Keratinocyte (primary cell): ENCODE data around the gene GAB2. TPM values are rescaled to one million over a fixed set of nuclear protein-coding genes. Genes with fewer than 3 reads are reported as not detected.

ENCODE experiments used
- DNase-seq: peaks from one replicate; pipeline ENCODE4 v3.0.0-alpha.2; 2011; ENCODE audit warnings: low read depth, missing footprints, low spot score
- FAIRE-seq: peaks from 2 replicates; lab custom pipeline; 2011; peaks lifted over from hg19 to GRCh38; lab: Jason Lieb, UNC
- H2AFZ ChIP-seq: 2 replicates; pipeline ENCODE4 v1.6.0; 2012; ENCODE audit warnings: low read length, control low read depth, inconsistent platforms; ENCODE audit not compliant: control insufficient read depth
- H3K27ac ChIP-seq: 2 replicates; pipeline ENCODE4 v1.5.1; 2011; ENCODE audit warnings: low read length; ENCODE audit not compliant: control insufficient read depth, insufficient read depth
- H3K27me3 ChIP-seq: 3 replicates; pipeline ENCODE4 v1.6.0; 2011; ENCODE audit warnings: low read length; ENCODE audit not compliant: control insufficient read depth, insufficient read depth; ENCODE audit errors: extremely low read depth
- H3K36me3 ChIP-seq, 2 experiments: 2 replicates in 1 of 2; 3 replicates in 1 of 2; pipeline ENCODE4 v1.5.1; 2011; ENCODE audit warnings: low read length in 2 of 2, mild to moderate bottlenecking in 1 of 2; ENCODE audit not compliant: control insufficient read depth in 2 of 2, insufficient read depth in 2 of 2; ENCODE audit errors: extremely low read depth in 1 of 2
- H3K4me1 ChIP-seq: 3 replicates; pipeline ENCODE4 v1.5.1; 2011; ENCODE audit warnings: low read length; ENCODE audit not compliant: control insufficient read depth, insufficient read depth; ENCODE audit errors: extremely low read depth
- H3K4me2 ChIP-seq: 3 replicates; pipeline ENCODE4 v1.6.0; 2011; ENCODE audit warnings: low read depth, low read length; ENCODE audit not compliant: control insufficient read depth, insufficient read depth; ENCODE audit errors: extremely low read depth
- H3K4me3 ChIP-seq, 3 experiments: fragments of 200-600 bp in 1 of 3; sonication (generic) in 1 of 3; 2 replicates in 2 of 3; 3 replicates in 1 of 3; pipeline ENCODE4 v1.5.1; 2011 to 2016; ENCODE audit warnings: low read length in 3 of 3, mild to moderate bottlenecking in 3 of 3, control low read depth in 2 of 3, inconsistent platforms in 1 of 3, low read depth in 1 of 3, mixed read lengths in 1 of 3, mixed run types in 1 of 3, moderate library complexity in 1 of 3; ENCODE audit not compliant: control insufficient read depth in 2 of 3, insufficient read depth in 2 of 3; ENCODE audit errors: extremely low read depth in 1 of 3
- H3K79me2 ChIP-seq: 2 replicates; pipeline ENCODE4 v1.6.0; 2012; ENCODE audit warnings: low read length; ENCODE audit not compliant: control insufficient read depth, insufficient read depth
- H3K9ac ChIP-seq: 3 replicates; pipeline ENCODE4 v1.6.0; 2011; ENCODE audit warnings: low read length; ENCODE audit not compliant: control insufficient read depth, insufficient read depth; ENCODE audit errors: extremely low read depth
- H3K9me1 ChIP-seq: 3 replicates; pipeline ENCODE4 v1.6.0; 2011; ENCODE audit warnings: low read length; ENCODE audit not compliant: control insufficient read depth, insufficient read depth; ENCODE audit errors: extremely low read depth
- H3K9me3 ChIP-seq: 2 replicates; pipeline ENCODE4 v1.5.1; 2012; ENCODE audit warnings: low read depth, low read length; ENCODE audit not compliant: control insufficient read depth
- H4K20me1 ChIP-seq: 3 replicates; pipeline ENCODE4 v1.6.0; 2011; ENCODE audit warnings: low read length; ENCODE audit not compliant: control insufficient read depth, insufficient read depth; ENCODE audit errors: extremely low read depth
- CTCF ChIP-seq, 3 experiments: IDR thresholded peaks in 1 of 3; conservative IDR thresholded peaks in 1 of 3; optimal IDR thresholded peaks in 1 of 3; 2 replicates in 2 of 3; 3 replicates in 1 of 3; pipeline versions ENCODE3 to v1.5.1; 2011; ENCODE audit warnings: low read length in 3 of 3, mild to moderate bottlenecking in 3 of 3, moderate library complexity in 2 of 3, control low read depth in 1 of 3, inconsistent platforms in 1 of 3; ENCODE audit not compliant: insufficient read depth in 2 of 3; ENCODE audit errors: extremely low read depth in 1 of 3
- EZH2 ChIP-seq: IDR thresholded peaks from one replicate; pipeline ENCODE4 v1.6.1; 2012; ENCODE audit warnings: inconsistent platforms, mild to moderate bottlenecking, low read length, moderate library complexity
- dilution Hi-C: fragments of 300-500 bp; cut with MboI; formaldehyde crosslinking; loops from one replicate; pipeline ENCODE4 v1.7.0; 2020; ENCODE audit warnings: low sequenced_read_pairs; ENCODE audit not compliant: extremely low pct_ligation_motif_present
- polyA plus RNA-seq, 5 experiments: library from polyadenylated mRNA; depleted of rRNA in 3 of 5; stranded (reverse) in 3 of 5; stranded (forward) in 1 of 5; unstranded in 1 of 5; fragments of >200 nt; gene quantifications; 1 replicate in 1 of 5; 2 replicates in 3 of 5; 3 replicates in 1 of 5; pipeline versions ENCODE4 v1.2.1 to v1.2.3, GENCODE V29; 2011 to 2012; ENCODE audit warnings: missing spikeins in 2 of 5, low read depth in 1 of 5, low replicate concordance in 1 of 5

GAB2 gene
- polyA plus RNA-seq, 1 donor (not counting 4 experiments of a cell fraction or from before 2014, with no cell fraction given), result 0.68 TPM

GRCh38 chr11:78277314-78277994, 140.2 kb downstream of the GAB2 start:
- no peak for FAIRE-seq
- no peak overlapping the region for H3K4me3 ChIP-seq
- no peak overlapping the region for H3K4me2 ChIP-seq
- TF ChIP-seq EZH2, result no peak
- no peak for TF ChIP-seq CTCF (optimal IDR thresholded peaks at IDR 0.05 in 1 of 3, IDR thresholded peaks at IDR 0.05 in 1 of 3, conservative IDR thresholded peaks at IDR 0.05 in 1 of 3; ENCODE audit: extremely low read depth in 1 of 3, insufficient read depth in 2 of 3, low read length in 3 of 3)
- H3K4me1 ChIP-seq, result no peaks in the 10 kb centered on the region
- no peaks in the 10 kb centered on the region for H3K36me3 ChIP-seq
- H3K79me2 ChIP-seq, result no peaks in the 10 kb centered on the region
- DNase-seq, result no peak
- no peaks in the 10 kb centered on the region for H3K27me3 ChIP-seq
- H3K9ac ChIP-seq, result no peak overlapping the region
- dilution Hi-C loops, result no loop called here
- H4K20me1 ChIP-seq, result no peaks in the 10 kb centered on the region
- H2AFZ ChIP-seq, result no peak overlapping the region
- no peaks in the 10 kb centered on the region for H3K9me3 ChIP-seq
- H3K9me1 ChIP-seq, result no peaks in the 10 kb centered on the region
- no peak overlapping the region for H3K27ac ChIP-seq

DNA sequence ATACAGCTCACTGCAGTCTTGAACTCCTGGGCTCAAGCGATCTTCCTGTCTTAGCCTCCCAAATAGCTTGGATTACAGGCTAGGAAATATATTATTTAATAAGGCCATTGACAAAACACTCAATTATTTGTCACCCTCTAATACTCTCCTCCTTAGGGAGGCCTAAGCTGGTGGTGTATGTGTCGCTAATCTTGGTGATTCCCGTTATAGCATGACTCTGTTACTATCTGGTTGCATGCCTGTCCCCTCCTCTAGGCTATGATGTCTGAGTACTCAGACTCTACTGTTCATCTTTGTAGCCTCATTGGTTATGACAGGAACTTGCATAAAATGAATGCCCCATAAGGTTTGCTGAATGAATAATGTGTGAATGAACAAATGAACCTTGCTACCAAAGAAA, 141.3 kb downstream of the GAB2 start:
- TF ChIP-seq CTCF (optimal IDR thresholded peaks at IDR 0.05 in 1 of 3, IDR thresholded peaks at IDR 0.05 in 1 of 3, conservative IDR thresholded peaks at IDR 0.05 in 1 of 3; ENCODE audit: extremely low read depth in 1 of 3, insufficient read depth in 2 of 3, low read length in 3 of 3) (no peak), EZH2 (no peak)
- no peaks in the 10 kb centered on the region for H3K36me3 ChIP-seq
- DNase-seq (no peak), FAIRE-seq (no peak)
- H3K9ac ChIP-seq, result no peak overlapping the region
- H3K4me1 ChIP-seq, result no peaks in the 10 kb centered on the region
- no peak overlapping the region for H3K4me2 ChIP-seq
- H4K20me1 ChIP-seq, result no peaks in the 10 kb centered on the region
- no peak overlapping the region for H3K27ac ChIP-seq
- no peak overlapping the region for H3K4me3 ChIP-seq
- no peaks in the 10 kb centered on the region for H3K9me3 ChIP-seq
- no peak overlapping the region for H2AFZ ChIP-seq
- no peaks in the 10 kb centered on the region for H3K79me2 ChIP-seq
- H3K27me3 ChIP-seq, result no peaks in the 10 kb centered on the region
- H3K9me1 ChIP-seq, result no peaks in the 10 kb centered on the region
- dilution Hi-C loops, result no loop called here
